Osteocyte (in vitro differentiated cells): ENCODE data around the gene MCRIP1. TPM values are rescaled to one million over a fixed set of nuclear protein-coding genes. Genes with fewer than 3 reads are reported as not detected.

Experiments used
- DNase-seq: peaks from one replicate; pipeline ENCODE4 v3.0.0; 2021; ENCODE audit warnings: mixed read lengths; ENCODE audit not compliant: unreplicated experiment; ENCODE audit errors: extremely low spot score
- H3K27ac Mint-ChIP-seq: one replicate; pipeline ENCODE4 v1.8.0; 2021; ENCODE audit warnings: mild to moderate bottlenecking, mixed read lengths; ENCODE audit not compliant: unreplicated experiment
- H3K27me3 Mint-ChIP-seq: one replicate; pipeline ENCODE4 v1.8.0; 2021; ENCODE audit warnings: mixed read lengths; ENCODE audit not compliant: unreplicated experiment
- H3K36me3 Mint-ChIP-seq: one replicate; pipeline ENCODE4 v1.8.0; 2021; ENCODE audit warnings: mixed read lengths; ENCODE audit not compliant: unreplicated experiment
- H3K4me1 Mint-ChIP-seq: one replicate; pipeline ENCODE4 v1.8.0; 2021; ENCODE audit warnings: mixed read lengths; ENCODE audit not compliant: unreplicated experiment
- H3K4me3 Mint-ChIP-seq: one replicate; pipeline ENCODE4 v1.8.0; 2021; ENCODE audit warnings: mild to moderate bottlenecking, moderate library complexity, mixed read lengths; ENCODE audit not compliant: unreplicated experiment
- H3K9me3 Mint-ChIP-seq: one replicate; pipeline ENCODE4 v1.8.0; 2021; ENCODE audit warnings: mixed read lengths; ENCODE audit not compliant: unreplicated experiment
- CTCF ChIP-seq: fragments of 200-600 bp; sonication (generic); IDR thresholded peaks from 2 replicates; pipeline ENCODE4 v1.5.0; 2021; ENCODE audit warnings: antibody characterized with exemption, mild to moderate bottlenecking, moderate library complexity
- total RNA-seq: library from RNA; stranded (reverse); gene quantifications from 2 replicates; pipeline ENCODE4 v1.2.1, GENCODE V29; 2021

MCRIP1 gene
- total RNA-seq, 1 donor from 2014 or later = 176 TPM

- Mint-ChIP-seq H3K27ac (no peak overlapping the region), H3K36me3 (no peaks in the 10 kb centered on the region), H3K27me3 (peaks cover 22% of the 10 kb centered on the region), H3K9me3 (no peaks in the 10 kb centered on the region), H3K4me1 (peaks cover 2% of the 10 kb centered on the region), H3K4me3 (no peak overlapping the region)
- DNase-seq = no peak
- no peak for TF ChIP-seq CTCF
Measured at GRCh38 chr17:81802048-81802758, 30.9 kb downstream of the MCRIP1 start.

- Mint-ChIP-seq H3K27me3 (peaks cover 22% of the 10 kb centered on the region), H3K27ac (no peak overlapping the region), H3K36me3 (no peaks in the 10 kb centered on the region), H3K9me3 (no peaks in the 10 kb centered on the region), H3K4me1 (peaks cover 2% of the 10 kb centered on the region), H3K4me3 (no peak overlapping the region)
- no peak for DNase-seq
- no peak for TF ChIP-seq CTCF
Measured at GRCh38 chr17:81801327-81801726, 31.8 kb downstream of the MCRIP1 start.

GRCh38 chr17:81794509-81794908 is 38.6 kb downstream of the MCRIP1 start:
- Mint-ChIP-seq H3K4me3 (no peak overlapping the region), H3K27me3 (no peaks in the 10 kb centered on the region), H3K36me3 (no peaks in the 10 kb centered on the region), H3K27ac (no peak overlapping the region), H3K9me3 (no peaks in the 10 kb centered on the region), H3K4me1 (no peaks in the 10 kb centered on the region)
- DNase-seq = no peak
- TF ChIP-seq CTCF = no peak

- no peaks in the 10 kb centered on the region for H3K4me1 Mint-ChIP-seq
- no peaks in the 10 kb centered on the region for H3K9me3 Mint-ChIP-seq
- DNase-seq = no peak
- TF ChIP-seq CTCF = no peak
- H3K27me3 Mint-ChIP-seq = no peaks in the 10 kb centered on the region
- H3K4me3 Mint-ChIP-seq = no peak overlapping the region
- no peak overlapping the region for H3K27ac Mint-ChIP-seq
- H3K36me3 Mint-ChIP-seq = no peaks in the 10 kb centered on the region
Measured at GRCh38 chr17:81794074-81794476, 39.0 kb downstream of the MCRIP1 start.

GRCh38 chr17:81792675-81793615 is 40.1 kb downstream of the MCRIP1 start:
- Mint-ChIP-seq H3K27me3 (no peaks in the 10 kb centered on the region), H3K27ac (no peak overlapping the region), H3K9me3 (no peaks in the 10 kb centered on the region), H3K4me3 (no peak overlapping the region), H3K36me3 (no peaks in the 10 kb centered on the region), H3K4me1 (no peaks in the 10 kb centered on the region)
- TF ChIP-seq CTCF = no peak
- no peak for DNase-seq
